ENCODE data around the gene AADAC.
"Not testable (repeated sequence)": the region's sequence is repeated elsewhere in the genome, so short reads cannot be mapped to it uniquely, and the experiment has no call there.

AADAC gene

DNA sequence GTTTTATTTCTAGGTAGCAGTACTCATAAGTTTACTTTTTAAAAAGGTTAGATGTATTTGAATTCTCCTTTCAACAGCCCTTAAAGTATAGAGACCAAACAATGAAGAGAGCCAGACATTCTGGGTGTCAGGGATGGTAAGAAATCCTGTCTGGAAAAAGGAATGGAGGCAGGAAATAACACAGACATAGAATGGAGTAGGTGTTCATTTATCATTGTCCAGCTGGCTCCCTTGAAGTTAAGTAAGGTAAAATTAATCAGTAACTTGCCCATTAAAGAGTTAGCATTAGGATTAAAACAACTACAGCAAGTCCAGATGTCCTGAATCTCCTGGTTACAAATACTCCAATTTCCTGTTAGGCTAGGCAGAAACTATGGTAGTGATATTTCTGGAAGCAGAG is 46.0 kb downstream of the AADAC start:
- Histone ChIP-seq H3K9me3 (ENCODE audit: low read length) (no peaks in the 10 kb centered on the region), H3K36me3 (ENCODE audit: insufficient read depth, low read length) (no peaks in the 10 kb centered on the region), H3K27ac (ENCODE audit: low read depth, low read length) (no peak overlapping the region), H3K4me3 (ENCODE audit: low read depth in 1 of 2, low read length in 2 of 2) (no peak overlapping the region), H3K27me3 (ENCODE audit: control insufficient read depth in 1 of 2, insufficient read depth in 2 of 2, low read length in 2 of 2) (no peaks in the 10 kb centered on the region), H3K4me1 (ENCODE audit: insufficient read depth, low read length) (peaks cover 11% of the 10 kb centered on the region), H3K9ac (ENCODE audit: low read length) (no peak overlapping the region)

DNA sequence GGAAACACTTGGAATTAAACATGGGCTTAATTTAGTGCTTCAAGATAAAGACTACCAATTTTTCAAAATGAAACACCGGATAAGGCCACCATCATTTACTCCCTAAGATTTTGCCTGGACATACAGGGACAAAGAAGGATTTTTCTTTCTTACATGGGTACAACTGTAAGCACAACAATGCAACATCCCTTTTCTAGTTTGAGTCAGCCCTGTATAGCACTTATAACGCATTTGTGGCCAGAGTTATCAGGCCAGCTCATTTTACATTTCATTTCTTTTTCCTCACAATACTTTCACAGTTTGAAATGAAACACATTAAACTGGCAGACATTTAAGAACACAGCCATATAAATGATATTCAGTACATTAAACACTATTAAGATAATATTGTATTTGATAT is 49.7 kb downstream of the AADAC start:
- Histone ChIP-seq H3K4me3 (ENCODE audit: low read depth in 1 of 2, low read length in 2 of 2) (no peak overlapping the region), H3K9ac (ENCODE audit: low read length) (no peak overlapping the region), H3K36me3 (ENCODE audit: insufficient read depth, low read length) (no peaks in the 10 kb centered on the region), H3K27ac (ENCODE audit: low read depth, low read length) (no peak overlapping the region), H3K4me1 (ENCODE audit: insufficient read depth, low read length) (peaks cover 20% of the 10 kb centered on the region), H3K27me3 (ENCODE audit: control insufficient read depth in 1 of 2, insufficient read depth in 2 of 2, low read length in 2 of 2) (no peaks in the 10 kb centered on the region), H3K9me3 (ENCODE audit: low read length) (no peaks in the 10 kb centered on the region)

DNA sequence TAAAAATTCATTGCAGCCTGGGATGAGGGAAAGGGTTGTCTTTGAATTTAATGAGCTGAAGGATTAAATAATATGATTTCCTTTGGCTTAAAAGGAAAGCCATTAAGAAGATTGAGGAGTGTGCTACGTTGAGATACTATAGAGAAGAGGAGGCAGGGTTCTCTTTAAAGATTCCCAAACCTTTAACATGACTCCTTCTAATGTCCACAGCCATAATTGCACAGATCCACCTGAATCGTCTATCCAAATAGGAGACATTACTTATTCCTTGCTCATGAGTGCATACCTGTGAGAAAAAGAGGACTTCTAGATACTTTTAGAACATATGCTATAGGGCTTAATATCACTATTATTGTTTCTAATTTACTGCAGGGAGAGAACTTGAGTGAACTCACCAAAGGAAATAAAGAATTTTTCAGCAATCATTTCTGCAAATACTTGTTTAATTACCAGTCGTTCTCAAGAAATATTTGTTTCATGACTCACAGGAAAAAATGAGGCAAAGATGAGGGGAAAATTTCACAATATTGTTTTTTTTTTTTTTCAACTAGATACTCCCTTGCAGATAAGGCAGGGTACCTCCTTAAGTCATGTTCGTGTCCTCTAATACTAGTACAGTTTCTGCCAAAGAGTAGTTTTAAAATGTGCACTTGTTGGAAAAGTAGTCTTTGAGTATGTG is 50.6 kb downstream of the AADAC start:
- H3K36me3 ChIP-seq (ENCODE audit: insufficient read depth, low read length) = no peaks in the 10 kb centered on the region
- H3K27ac ChIP-seq (ENCODE audit: low read depth, low read length) = no peak overlapping the region
- no peaks in the 10 kb centered on the region for H3K9me3 ChIP-seq (ENCODE audit: low read length)
- peaks cover 18% of the 10 kb centered on the region for H3K4me1 ChIP-seq (ENCODE audit: insufficient read depth, low read length)
- no peak overlapping the region for H3K4me3 ChIP-seq (ENCODE audit: low read depth in 1 of 2, low read length in 2 of 2)
- no peak overlapping the region for H3K9ac ChIP-seq (ENCODE audit: low read length)
- no peaks in the 10 kb centered on the region for H3K27me3 ChIP-seq (ENCODE audit: control insufficient read depth in 1 of 2, insufficient read depth in 2 of 2, low read length in 2 of 2)

- Histone ChIP-seq H3K36me3 (ENCODE audit: insufficient read depth, low read length) (no peaks in the 10 kb centered on the region), H3K9me3 (ENCODE audit: low read length) (no peaks in the 10 kb centered on the region), H3K27me3 (ENCODE audit: control insufficient read depth in 1 of 2, insufficient read depth in 2 of 2, low read length in 2 of 2) (no peaks in the 10 kb centered on the region), H3K9ac (ENCODE audit: low read length) (no peak overlapping the region), H3K4me3 (ENCODE audit: low read depth in 1 of 2, low read length in 2 of 2) (no peak overlapping the region), H3K27ac (ENCODE audit: low read depth, low read length) (no peak overlapping the region), H3K4me1 (ENCODE audit: insufficient read depth, low read length) (peaks cover 15% of the 10 kb centered on the region)
Observed at GRCh38 chr3:151866711-151867410, 52.9 kb downstream of the AADAC start.

- no peak overlapping the region for H3K4me3 ChIP-seq (ENCODE audit: low read depth in 1 of 2, low read length in 2 of 2)
- H3K27ac ChIP-seq (ENCODE audit: low read depth, low read length) = no peak overlapping the region
- no peaks in the 10 kb centered on the region for H3K9me3 ChIP-seq (ENCODE audit: low read length)
Observed at GRCh38 chr3:151867666-151868065, 53.8 kb downstream of the AADAC start.

GRCh38 chr3:151869181-151869580 is 55.3 kb downstream of the AADAC start:
- H3K36me3 ChIP-seq (ENCODE audit: insufficient read depth, low read length) = no peaks in the 10 kb centered on the region
- no peak overlapping the region for H3K9ac ChIP-seq (ENCODE audit: low read length)
- H3K4me3 ChIP-seq (ENCODE audit: low read depth in 1 of 2, low read length in 2 of 2) = no peak overlapping the region
- H3K9me3 ChIP-seq (ENCODE audit: low read length) = no peaks in the 10 kb centered on the region
- H3K4me1 ChIP-seq (ENCODE audit: insufficient read depth, low read length) = peaks cover 19% of the 10 kb centered on the region
- no peak overlapping the region for H3K27ac ChIP-seq (ENCODE audit: low read depth, low read length)
- H3K27me3 ChIP-seq (ENCODE audit: control insufficient read depth in 1 of 2, insufficient read depth in 2 of 2, low read length in 2 of 2) = no peaks in the 10 kb centered on the region

More at GRCh38 chr3:151867666-151868065, 53.8 kb downstream of the AADAC start:
- Histone ChIP-seq H3K36me3 (ENCODE audit: insufficient read depth, low read length) (no peaks in the 10 kb centered on the region), H3K4me1 (ENCODE audit: insufficient read depth, low read length) (peaks cover 19% of the 10 kb centered on the region), H3K9ac (ENCODE audit: low read length) (no peak overlapping the region), H3K27me3 (ENCODE audit: control insufficient read depth in 1 of 2, insufficient read depth in 2 of 2, low read length in 2 of 2) (no peaks in the 10 kb centered on the region)

- H3K9me3 ChIP-seq (ENCODE audit: low read length) = no peaks in the 10 kb centered on the region
- no peak overlapping the region for H3K9ac ChIP-seq (ENCODE audit: low read length)
- no peaks in the 10 kb centered on the region for H3K36me3 ChIP-seq (ENCODE audit: insufficient read depth, low read length)
- no peak overlapping the region for H3K27ac ChIP-seq (ENCODE audit: low read depth, low read length)
- no peaks in the 10 kb centered on the region for H3K27me3 ChIP-seq (ENCODE audit: control insufficient read depth in 1 of 2, insufficient read depth in 2 of 2, low read length in 2 of 2)
- peaks cover 15% of the 10 kb centered on the region for H3K4me1 ChIP-seq (ENCODE audit: insufficient read depth, low read length)
- no peak overlapping the region for H3K4me3 ChIP-seq (ENCODE audit: low read depth in 1 of 2, low read length in 2 of 2)
Observed at GRCh38 chr3:151871639-151872468, 57.9 kb downstream of the AADAC start.

GRCh38 chr3:151873398-151873797 is 59.5 kb downstream of the AADAC start, which contains the start of gene SUCNR1:
Gene SUCNR1, plus strand, starts transcription at chr3:151873643. Its CDS starts 6,250 bp downstream, at chr3:151879893.
- Histone ChIP-seq H3K4me3 (ENCODE audit: low read depth in 1 of 2, low read length in 2 of 2) (no peak within 1 kb of the TSS), H3K9me3 (ENCODE audit: low read length) (no peaks in the 10 kb centered on the region), H3K9ac (ENCODE audit: low read length) (no peak within 1 kb of the TSS), H3K36me3 (ENCODE audit: insufficient read depth, low read length) (no peaks in the 10 kb centered on the region), H3K4me1 (ENCODE audit: insufficient read depth, low read length) (peaks cover 10% of the 10 kb centered on the region), H3K27ac (ENCODE audit: low read depth, low read length) (no peak within 1 kb of the TSS), H3K27me3 (ENCODE audit: control insufficient read depth in 1 of 2, insufficient read depth in 2 of 2, low read length in 2 of 2) (no peaks in the 10 kb centered on the region)

DNA sequence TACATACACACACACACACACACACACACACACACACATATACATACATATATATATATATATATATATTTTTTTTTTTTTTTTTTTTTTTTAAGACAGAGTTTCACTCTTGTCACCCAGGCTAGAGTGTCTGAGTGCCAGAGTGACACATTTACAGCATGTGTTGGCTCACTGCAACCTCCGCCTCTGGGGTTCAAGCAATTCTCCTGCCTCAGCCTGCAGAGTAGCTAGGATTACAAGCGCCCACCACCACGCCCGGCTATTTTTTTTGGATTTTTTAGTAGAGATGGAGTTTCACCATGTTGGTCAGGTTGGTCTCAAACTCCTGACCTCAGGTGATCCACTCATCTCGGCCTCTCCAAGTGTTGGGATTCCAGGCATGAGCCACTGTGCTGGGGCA is 60.2 kb downstream of the AADAC start:
- not testable (repeated sequence) for H3K9me3 ChIP-seq (ENCODE audit: low read length); H3K4me1 ChIP-seq (ENCODE audit: insufficient read depth, low read length); H3K36me3 ChIP-seq (ENCODE audit: insufficient read depth, low read length); H3K27me3 ChIP-seq (ENCODE audit: control insufficient read depth in 1 of 2, insufficient read depth in 2 of 2, low read length in 2 of 2); H3K9ac ChIP-seq (ENCODE audit: low read length); H3K4me3 ChIP-seq (ENCODE audit: low read depth in 1 of 2, low read length in 2 of 2); H3K27ac ChIP-seq (ENCODE audit: low read depth, low read length)

DNA sequence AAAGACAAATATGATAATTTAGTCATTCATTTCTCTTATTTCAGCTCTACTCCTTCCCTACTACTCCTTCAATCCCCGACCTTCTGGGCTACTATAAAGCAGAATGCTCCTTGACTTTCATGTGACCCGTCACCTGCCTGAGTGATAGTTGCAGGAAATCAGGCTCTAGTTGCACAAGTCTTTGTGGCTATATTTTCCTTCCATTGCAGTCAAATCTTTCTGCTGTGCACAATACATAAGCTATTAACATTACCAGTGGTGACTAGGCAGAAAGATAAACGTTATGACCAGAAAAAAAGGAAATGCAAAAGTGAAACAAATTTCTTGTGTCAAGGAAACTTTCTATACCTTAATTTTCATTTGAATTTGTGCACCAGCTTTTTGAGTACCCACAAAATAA is 61.8 kb downstream of the AADAC start:
- Histone ChIP-seq H3K36me3 (ENCODE audit: insufficient read depth, low read length) (no peaks in the 10 kb centered on the region), H3K27ac (ENCODE audit: low read depth, low read length) (no peak overlapping the region), H3K27me3 (ENCODE audit: control insufficient read depth in 1 of 2, insufficient read depth in 2 of 2, low read length in 2 of 2) (no peaks in the 10 kb centered on the region), H3K9ac (ENCODE audit: low read length) (no peak overlapping the region), H3K4me1 (ENCODE audit: insufficient read depth, low read length) (peaks cover 14% of the 10 kb centered on the region), H3K9me3 (ENCODE audit: low read length) (no peaks in the 10 kb centered on the region), H3K4me3 (ENCODE audit: low read depth in 1 of 2, low read length in 2 of 2) (no peak overlapping the region)

- H3K27me3 ChIP-seq (ENCODE audit: control insufficient read depth in 1 of 2, insufficient read depth in 2 of 2, low read length in 2 of 2) = no peaks in the 10 kb centered on the region
- no peaks in the 10 kb centered on the region for H3K9me3 ChIP-seq (ENCODE audit: low read length)
- no peak overlapping the region for H3K9ac ChIP-seq (ENCODE audit: low read length)
Observed at GRCh38 chr3:151877269-151877668, 63.4 kb downstream of the AADAC start.

More at GRCh38 chr3:151877269-151877668, 63.4 kb downstream of the AADAC start:
- no peak overlapping the region for H3K27ac ChIP-seq (ENCODE audit: low read depth, low read length)
- H3K4me3 ChIP-seq (ENCODE audit: low read depth in 1 of 2, low read length in 2 of 2) = no peak overlapping the region
- H3K4me1 ChIP-seq (ENCODE audit: insufficient read depth, low read length) = peaks cover 5% of the 10 kb centered on the region
- no peaks in the 10 kb centered on the region for H3K36me3 ChIP-seq (ENCODE audit: insufficient read depth, low read length)
